K562 (cell line): Measurements from ENCODE around the gene RSPH9. TPM values are rescaled to one million over a fixed set of nuclear protein-coding genes. Genes with fewer than 3 reads are reported as not detected.
A peak's percentile ranks its signal among the peaks of the same experiment; 100 is the strongest.

ENCODE experiments used
- ARHGAP35 ChIP-seq: fragments of 450-650 bp; IDR thresholded peaks from 2 replicates; pipeline ENCODE4 v1.6.1; 2018; ENCODE audit not compliant: partially characterized antibody
- CC2D1A ChIP-seq: fragments of 450-650 bp; IDR thresholded peaks from 2 replicates; pipeline ENCODE4 v1.6.1; 2017; ENCODE audit warnings: mild to moderate bottlenecking
- DMBX1 ChIP-seq: fragments of 250-450 bp; sonication (Bioruptor Pico); IDR thresholded peaks from 2 replicates; pipeline ENCODE4 v1.8.0; 2022; ENCODE audit warnings: inconsistent platforms, mild to moderate bottlenecking, moderate library complexity, borderline replicate concordance
- HDAC6 ChIP-seq: IDR thresholded peaks from 2 replicates; pipeline ENCODE4 v1.6.1; 2012; ENCODE audit warnings: low read depth, mild to moderate bottlenecking, control low read depth, inconsistent platforms, low read length, moderate library complexity
- ILK ChIP-seq: fragments of 450-650 bp; IDR thresholded peaks from 2 replicates; pipeline ENCODE4 v1.6.1; 2016; ENCODE audit warnings: missing genetic modification characterization, low read depth, mild to moderate bottlenecking, missing compliant biosample characterization, moderate library complexity, borderline replicate concordance
- NR2C2 ChIP-seq, 2 experiments: fragments of 200-800 bp in 1 of 2; sonication (Bioruptor generic) in 1 of 2; sonication (generic) in 1 of 2; formaldehyde crosslinking in 1 of 2; IDR thresholded peaks; 2 replicates each; pipeline versions ENCODE4 v1.6.1 to v1.8.0; 2016 to 2022; ENCODE audit warnings: mild to moderate bottlenecking in 1 of 2, missing compliant biosample characterization in 1 of 2, missing genetic modification characterization in 1 of 2, missing genetic modification reagents in 1 of 2
- NUFIP1 ChIP-seq: fragments of 450-650 bp; IDR thresholded peaks from 2 replicates; pipeline ENCODE4 v1.6.1; 2018; ENCODE audit not compliant: partially characterized antibody
- PTTG1 ChIP-seq: fragments of 450-650 bp; IDR thresholded peaks from 2 replicates; pipeline ENCODE4 v1.6.1; 2016; ENCODE audit warnings: low read depth, mild to moderate bottlenecking, missing genetic modification characterization, missing compliant biosample characterization
- SPI1 ChIP-seq: IDR thresholded peaks from 2 replicates; pipeline ENCODE4 v1.6.1; 2011; ENCODE audit warnings: low read depth, low read length, control low read depth, borderline replicate concordance
- ZNF354B ChIP-seq: fragments of 250-450 bp; sonication (Bioruptor Pico); IDR thresholded peaks from 2 replicates; pipeline ENCODE4 v1.4.0; 2020
- ZNF583 ChIP-seq: fragments of 250-450 bp; sonication (Bioruptor Pico); IDR thresholded peaks from 2 replicates; pipeline ENCODE4 v1.4.0; 2020
- polyA plus RNA-seq, 8 experiments: library from polyadenylated mRNA; depleted of rRNA in 4 of 8; stranded (reverse) in 5 of 8; unstranded in 3 of 8; fragments of >200 nt; fragmentation: Nextera tagmentation in 2 of 8; fragmentation: Illumina TruSeq in 1 of 8; extraction: Ambion mirVana in 2 of 8; extraction: Trizol in 1 of 8; gene quantifications; 2 replicates each; pipeline versions ENCODE4 v1.2.1 to v1.2.3, GENCODE V29; 2011 to 2014; ENCODE audit warnings: inconsistent platforms in 1 of 8, missing spikeins in 1 of 8
- total RNA-seq, 7 experiments: library from RNA; depleted of rRNA in 6 of 7; stranded (reverse); fragments of >200 nt in 6 of 7; fragmentation: Illumina TruSeq in 2 of 7; extraction: Trizol in 2 of 7; gene quantifications; 2 replicates each; pipeline versions ENCODE4 v1.2.1 to v1.2.3, GENCODE V29; 2011 to 2021; ENCODE audit warnings: low replicate concordance in 1 of 7
- TF ChIP-seq, protein P1 (sequence below): fragments of 450-650 bp; IDR thresholded peaks from 2 replicates; pipeline ENCODE4 v1.6.1; 2017; ENCODE audit warnings: antibody characterized with exemption
- TF ChIP-seq, protein P2 (sequence below): fragments of 250-450 bp; sonication (Bioruptor Pico); IDR thresholded peaks from 2 replicates; pipeline ENCODE4 v1.5.0; 2020; ENCODE audit warnings: mild to moderate bottlenecking
- TF ChIP-seq, protein P3 (sequence below): fragments of 250-450 bp; sonication (Bioruptor Pico); IDR thresholded peaks from 2 replicates; pipeline ENCODE4 v1.8.0; 2022; ENCODE audit warnings: moderate library complexity, mild to moderate bottlenecking, inconsistent platforms
- TF ChIP-seq, protein P4 (sequence below): sonication (generic); formaldehyde crosslinking; IDR thresholded peaks from 2 replicates; pipeline ENCODE4 v1.8.0; 2023; ENCODE audit warnings: mild to moderate bottlenecking, missing genetic modification reagents
- TF ChIP-seq, protein P5 (sequence below): fragments of 450-650 bp; IDR thresholded peaks from 2 replicates; pipeline ENCODE4 v1.6.1; 2016; ENCODE audit warnings: low read depth, mild to moderate bottlenecking, moderate library complexity

RSPH9 gene
- total and polyA plus RNA-seq, 9 of the 15 experiments (the other 6 are each of a cell fraction or from before 2014, with no cell fraction given): 0.05 to 0.60 (median 0.39) TPM; not detected in 6

DNA sequence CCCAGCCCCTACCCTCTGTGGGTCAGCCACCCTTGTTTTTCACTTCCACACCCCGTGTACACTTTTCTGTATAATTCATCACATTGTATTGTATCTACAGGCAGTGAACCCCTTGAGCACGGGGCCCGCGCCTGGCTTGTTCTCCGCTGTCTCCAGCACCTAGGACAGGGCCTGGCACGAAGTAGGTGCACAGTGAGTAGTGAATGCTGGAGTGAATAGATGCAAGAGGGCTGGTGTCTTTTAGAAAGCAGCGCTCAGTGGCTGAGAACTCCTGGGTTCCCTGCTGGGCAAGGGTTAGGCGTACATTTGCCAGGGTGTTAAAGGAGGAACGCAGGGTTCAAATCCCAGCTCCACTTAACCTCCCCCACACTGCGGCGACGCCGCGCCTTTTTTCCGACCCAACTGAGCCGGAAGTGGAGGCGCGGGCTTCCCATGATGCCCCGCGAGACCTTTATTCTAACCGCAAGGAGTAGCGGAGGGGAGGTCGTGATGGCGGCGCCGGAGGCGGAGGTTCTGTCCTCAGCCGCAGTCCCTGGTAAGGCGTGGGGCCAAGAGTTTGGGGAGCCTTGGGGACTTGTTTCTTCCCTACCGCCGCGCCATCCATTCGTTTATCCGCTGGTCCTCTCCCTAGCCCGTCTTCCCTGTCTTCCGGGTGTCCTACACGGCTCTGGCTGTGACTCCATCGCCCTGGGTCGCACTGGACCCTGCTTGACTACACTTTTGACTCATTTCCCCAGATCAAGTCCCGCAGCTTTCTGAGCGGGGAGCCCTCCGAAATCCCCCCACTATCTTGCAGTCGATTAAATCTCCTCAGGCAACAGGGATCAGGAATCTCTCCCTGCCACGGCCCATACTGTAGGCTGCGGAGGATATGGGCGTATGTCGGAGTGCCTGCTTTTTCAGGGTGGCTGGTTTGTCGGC is 9.2 kb upstream of the RSPH9 start, which contains the start of gene MAD2L1BP (continued):
- TF ChIP-seq, protein P1, sequence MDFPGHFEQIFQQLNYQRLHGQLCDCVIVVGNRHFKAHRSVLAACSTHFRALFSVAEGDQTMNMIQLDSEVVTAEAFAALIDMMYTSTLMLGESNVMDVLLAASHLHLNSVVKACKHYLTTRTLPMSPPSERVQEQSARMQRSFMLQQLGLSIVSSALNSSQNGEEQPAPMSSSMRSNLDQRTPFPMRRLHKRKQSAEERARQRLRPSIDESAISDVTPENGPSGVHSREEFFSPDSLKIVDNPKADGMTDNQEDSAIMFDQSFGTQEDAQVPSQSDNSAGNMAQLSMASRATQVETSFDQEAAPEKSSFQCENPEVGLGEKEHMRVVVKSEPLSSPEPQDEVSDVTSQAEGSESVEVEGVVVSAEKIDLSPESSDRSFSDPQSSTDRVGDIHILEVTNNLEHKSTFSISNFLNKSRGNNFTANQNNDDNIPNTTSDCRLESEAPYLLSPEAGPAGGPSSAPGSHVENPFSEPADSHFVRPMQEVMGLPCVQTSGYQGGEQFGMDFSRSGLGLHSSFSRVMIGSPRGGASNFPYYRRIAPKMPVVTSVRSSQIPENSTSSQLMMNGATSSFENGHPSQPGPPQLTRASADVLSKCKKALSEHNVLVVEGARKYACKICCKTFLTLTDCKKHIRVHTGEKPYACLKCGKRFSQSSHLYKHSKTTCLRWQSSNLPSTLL: no peak
- TF ChIP-seq HDAC6 (no peak), NUFIP1 (no peak), PTTG1 (tag) (peak; percentile 49; the same call in 1 of the 2 replicates), ARHGAP35 (no peak), NR2C2 (CRISPR knock-in tag; IDR thresholded peaks at IDR 0.05) (peak; percentile 52; the same call in 1 of the 2 replicates), NR2C2 (tag; IDR thresholded peaks at IDR 0.05) (no peak), DMBX1 (CRISPR knock-in tag) (no peak; the same call in none of the 2 replicates), CC2D1A (no peak), ZNF583 (CRISPR knock-in tag) (peak; percentile 82), ILK (tag) (no peak), ZNF354B (CRISPR knock-in tag) (no peak), SPI1 (peak; percentile 46; the same call in 1 of the 2 replicates)
- TF ChIP-seq, protein P2, sequence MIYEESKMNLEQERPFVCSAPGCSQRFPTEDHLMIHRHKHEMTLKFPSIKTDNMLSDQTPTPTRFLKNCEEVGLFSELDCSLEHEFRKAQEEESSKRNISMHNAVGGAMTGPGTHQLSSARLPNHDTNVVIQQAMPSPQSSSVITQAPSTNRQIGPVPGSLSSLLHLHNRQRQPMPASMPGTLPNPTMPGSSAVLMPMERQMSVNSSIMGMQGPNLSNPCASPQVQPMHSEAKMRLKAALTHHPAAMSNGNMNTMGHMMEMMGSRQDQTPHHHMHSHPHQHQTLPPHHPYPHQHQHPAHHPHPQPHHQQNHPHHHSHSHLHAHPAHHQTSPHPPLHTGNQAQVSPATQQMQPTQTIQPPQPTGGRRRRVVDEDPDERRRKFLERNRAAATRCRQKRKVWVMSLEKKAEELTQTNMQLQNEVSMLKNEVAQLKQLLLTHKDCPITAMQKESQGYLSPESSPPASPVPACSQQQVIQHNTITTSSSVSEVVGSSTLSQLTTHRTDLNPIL (CRISPR knock-in tag): 0 out of 2 replicates have a peak, but pooled peaks have one; percentile 60
- TF ChIP-seq, protein P3, sequence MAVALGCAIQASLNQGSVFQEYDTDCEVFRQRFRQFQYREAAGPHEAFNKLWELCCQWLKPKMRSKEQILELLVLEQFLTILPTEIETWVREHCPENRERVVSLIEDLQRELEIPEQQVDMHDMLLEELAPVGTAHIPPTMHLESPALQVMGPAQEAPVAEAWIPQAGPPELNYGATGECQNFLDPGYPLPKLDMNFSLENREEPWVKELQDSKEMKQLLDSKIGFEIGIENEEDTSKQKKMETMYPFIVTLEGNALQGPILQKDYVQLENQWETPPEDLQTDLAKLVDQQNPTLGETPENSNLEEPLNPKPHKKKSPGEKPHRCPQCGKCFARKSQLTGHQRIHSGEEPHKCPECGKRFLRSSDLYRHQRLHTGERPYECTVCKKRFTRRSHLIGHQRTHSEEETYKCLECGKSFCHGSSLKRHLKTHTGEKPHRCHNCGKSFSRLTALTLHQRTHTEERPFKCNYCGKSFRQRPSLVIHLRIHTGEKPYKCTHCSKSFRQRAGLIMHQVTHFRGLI (CRISPR knock-in tag): no peak
- TF ChIP-seq, protein P4, sequence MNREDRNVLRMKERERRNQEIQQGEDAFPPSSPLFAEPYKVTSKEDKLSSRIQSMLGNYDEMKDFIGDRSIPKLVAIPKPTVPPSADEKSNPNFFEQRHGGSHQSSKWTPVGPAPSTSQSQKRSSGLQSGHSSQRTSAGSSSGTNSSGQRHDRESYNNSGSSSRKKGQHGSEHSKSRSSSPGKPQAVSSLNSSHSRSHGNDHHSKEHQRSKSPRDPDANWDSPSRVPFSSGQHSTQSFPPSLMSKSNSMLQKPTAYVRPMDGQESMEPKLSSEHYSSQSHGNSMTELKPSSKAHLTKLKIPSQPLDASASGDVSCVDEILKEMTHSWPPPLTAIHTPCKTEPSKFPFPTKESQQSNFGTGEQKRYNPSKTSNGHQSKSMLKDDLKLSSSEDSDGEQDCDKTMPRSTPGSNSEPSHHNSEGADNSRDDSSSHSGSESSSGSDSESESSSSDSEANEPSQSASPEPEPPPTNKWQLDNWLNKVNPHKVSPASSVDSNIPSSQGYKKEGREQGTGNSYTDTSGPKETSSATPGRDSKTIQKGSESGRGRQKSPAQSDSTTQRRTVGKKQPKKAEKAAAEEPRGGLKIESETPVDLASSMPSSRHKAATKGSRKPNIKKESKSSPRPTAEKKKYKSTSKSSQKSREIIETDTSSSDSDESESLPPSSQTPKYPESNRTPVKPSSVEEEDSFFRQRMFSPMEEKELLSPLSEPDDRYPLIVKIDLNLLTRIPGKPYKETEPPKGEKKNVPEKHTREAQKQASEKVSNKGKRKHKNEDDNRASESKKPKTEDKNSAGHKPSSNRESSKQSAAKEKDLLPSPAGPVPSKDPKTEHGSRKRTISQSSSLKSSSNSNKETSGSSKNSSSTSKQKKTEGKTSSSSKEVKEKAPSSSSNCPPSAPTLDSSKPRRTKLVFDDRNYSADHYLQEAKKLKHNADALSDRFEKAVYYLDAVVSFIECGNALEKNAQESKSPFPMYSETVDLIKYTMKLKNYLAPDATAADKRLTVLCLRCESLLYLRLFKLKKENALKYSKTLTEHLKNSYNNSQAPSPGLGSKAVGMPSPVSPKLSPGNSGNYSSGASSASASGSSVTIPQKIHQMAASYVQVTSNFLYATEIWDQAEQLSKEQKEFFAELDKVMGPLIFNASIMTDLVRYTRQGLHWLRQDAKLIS (CRISPR knock-in tag): peak; percentile 85
- TF ChIP-seq, protein P5, sequence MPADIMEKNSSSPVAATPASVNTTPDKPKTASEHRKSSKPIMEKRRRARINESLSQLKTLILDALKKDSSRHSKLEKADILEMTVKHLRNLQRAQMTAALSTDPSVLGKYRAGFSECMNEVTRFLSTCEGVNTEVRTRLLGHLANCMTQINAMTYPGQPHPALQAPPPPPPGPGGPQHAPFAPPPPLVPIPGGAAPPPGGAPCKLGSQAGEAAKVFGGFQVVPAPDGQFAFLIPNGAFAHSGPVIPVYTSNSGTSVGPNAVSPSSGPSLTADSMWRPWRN: no peak
